Renal cortex interstitium (tissue), 11 donors: ENCODE results near the gene MPRIP. TPM values are rescaled to one million over a fixed set of nuclear protein-coding genes. Genes with fewer than 3 reads are reported as not detected.

Experiments used
- DNase-seq, 11 donors: peaks; one replicate each; pipeline ENCODE4 v3.0.0-alpha.2; 2013; ENCODE audit warnings: low read depth in 9 of 11, low spot score in 4 of 11; ENCODE audit errors: extremely low read depth in 1 of 11
- polyA plus RNA-seq, 3 donors: library from polyadenylated mRNA; unstranded; fragments of 120-200 nt; gene quantifications; one replicate each; pipeline ENCODE4 v1.2.1, GENCODE V29; 2013; ENCODE audit not compliant: insufficient read length in 3 of 3

The MPRIP gene
- polyA plus RNA-seq, 3 donors: 150 to 177 (median 174) TPM

DNA sequence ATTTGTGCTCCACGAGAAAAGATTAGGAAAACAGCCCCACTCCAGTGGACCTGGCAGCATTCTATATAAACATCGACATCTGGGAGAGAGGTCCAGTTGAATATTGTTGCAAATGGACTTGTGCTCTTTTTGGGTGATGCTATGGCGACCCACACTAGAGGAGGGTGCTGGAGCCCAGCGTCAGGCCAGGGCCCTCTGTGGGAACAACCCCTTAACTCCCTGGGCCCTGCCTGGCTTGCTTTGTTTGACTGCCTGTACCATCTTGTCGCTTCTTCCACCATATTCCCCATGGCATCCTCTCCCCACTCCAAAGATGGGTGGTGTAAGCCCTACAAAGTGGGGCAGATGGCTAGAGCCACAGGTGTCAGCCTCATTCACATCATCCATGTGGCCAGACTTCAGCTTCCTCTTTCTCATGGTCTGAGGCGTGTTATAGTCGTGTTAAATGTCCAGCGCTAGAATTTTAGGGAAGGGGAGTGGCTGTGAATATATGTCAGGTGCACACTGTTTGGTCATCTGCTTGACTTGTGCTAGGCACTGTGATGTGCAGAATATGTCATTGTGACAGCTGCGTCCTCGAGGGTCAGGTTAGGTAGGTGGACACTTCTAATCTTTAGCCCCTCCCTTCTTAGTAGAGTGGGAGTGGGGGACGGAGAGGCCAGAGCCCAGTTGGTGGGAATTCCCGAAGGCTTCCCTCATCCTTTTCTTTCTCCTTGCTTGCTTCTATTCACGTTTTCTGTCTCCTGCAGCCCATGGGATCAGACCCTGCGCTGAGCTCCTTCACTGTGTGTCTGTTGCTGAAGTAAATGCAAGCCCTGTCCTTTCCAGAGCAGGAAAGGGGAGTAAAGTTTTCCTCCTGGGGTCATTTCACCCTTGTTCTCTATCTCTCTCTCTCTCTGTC, 49.8 kb downstream of the MPRIP start:
- DNase-seq: no peak

DNA sequence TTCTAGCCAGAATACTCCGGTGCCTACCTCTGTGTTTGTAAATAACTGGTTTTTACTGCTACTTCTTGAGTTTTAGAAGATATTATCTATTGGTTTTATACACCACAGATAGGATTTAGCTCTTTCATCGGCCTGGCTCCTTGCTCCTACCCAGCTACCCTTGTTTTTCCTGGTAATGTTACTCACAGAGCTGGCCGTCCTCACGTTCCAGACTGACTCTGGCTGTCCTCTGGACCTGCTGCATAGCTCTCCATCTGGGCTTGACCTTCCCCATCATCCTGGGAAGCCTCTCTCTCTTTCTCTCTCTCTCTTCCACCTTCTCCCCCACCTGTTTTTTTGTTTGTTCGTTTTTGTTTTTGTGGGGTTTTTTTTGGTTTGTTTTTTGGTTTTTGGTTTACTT, 51.5 kb downstream of the MPRIP start:
- DNase-seq: no peak

DNA sequence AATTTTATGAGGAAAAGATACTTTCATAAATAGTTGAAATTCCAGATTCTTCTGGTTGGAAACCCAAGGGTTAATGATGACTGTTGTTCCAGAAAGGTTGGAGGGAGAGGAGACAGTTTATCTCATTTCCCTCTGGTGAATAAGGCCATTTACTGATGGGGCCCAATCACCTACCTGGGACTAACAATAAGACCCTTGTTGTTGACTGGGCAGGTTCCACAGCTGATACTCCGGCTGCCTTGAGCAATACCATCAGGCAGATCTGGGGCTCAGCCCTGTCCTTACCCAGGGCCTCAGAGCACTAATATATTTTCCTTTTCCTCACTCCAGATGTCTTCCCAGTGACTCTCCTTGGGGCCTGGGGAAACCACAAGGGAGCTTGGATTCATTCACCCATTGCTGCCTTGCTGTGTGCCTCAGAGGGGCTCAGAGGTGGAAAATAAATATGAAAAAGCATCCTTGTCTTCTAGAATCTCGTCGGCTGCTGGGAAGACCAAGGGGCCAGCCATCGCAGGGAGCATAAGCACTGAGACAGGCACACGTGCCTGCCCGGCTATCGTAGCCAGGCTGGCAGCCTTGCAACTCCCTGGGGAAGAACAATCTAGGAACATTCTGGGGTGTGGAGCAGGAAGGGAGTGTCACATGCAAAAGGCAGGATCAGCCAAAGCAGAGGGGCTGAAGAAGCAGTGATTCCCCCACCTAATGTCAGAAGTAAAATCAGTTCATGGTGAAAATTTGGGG, 54.4 kb downstream of the MPRIP start:
- DNase-seq: no peak

DNA sequence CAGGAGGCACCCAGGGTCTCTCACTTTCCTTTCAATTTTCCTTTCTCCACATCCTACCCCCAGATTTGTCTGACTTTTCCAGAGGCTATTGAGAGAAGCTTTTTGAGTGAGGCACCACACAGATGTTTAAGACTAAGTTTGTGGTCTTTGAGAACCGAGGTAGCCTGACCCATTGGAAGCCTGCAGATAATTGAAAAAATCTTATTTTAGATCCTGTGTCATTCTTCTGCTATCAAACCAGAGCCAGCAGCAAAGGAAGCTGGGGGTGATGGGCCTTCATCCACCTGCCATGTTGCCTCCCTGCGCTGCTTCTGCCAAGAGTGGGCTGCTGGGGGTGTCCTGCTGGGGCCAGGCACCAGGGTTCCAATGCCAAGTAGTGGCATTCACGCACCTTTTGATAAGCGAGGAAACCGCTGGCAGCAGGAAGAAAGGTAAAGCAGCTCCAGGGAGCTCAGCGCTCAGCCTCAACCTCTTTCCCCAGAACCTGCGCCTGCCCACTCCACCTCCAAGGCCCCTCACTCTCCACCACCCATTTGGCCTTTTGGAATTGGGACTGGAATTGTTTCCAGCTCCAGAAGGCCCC, 55.6 kb downstream of the MPRIP start:
- no peak for DNase-seq

DNA sequence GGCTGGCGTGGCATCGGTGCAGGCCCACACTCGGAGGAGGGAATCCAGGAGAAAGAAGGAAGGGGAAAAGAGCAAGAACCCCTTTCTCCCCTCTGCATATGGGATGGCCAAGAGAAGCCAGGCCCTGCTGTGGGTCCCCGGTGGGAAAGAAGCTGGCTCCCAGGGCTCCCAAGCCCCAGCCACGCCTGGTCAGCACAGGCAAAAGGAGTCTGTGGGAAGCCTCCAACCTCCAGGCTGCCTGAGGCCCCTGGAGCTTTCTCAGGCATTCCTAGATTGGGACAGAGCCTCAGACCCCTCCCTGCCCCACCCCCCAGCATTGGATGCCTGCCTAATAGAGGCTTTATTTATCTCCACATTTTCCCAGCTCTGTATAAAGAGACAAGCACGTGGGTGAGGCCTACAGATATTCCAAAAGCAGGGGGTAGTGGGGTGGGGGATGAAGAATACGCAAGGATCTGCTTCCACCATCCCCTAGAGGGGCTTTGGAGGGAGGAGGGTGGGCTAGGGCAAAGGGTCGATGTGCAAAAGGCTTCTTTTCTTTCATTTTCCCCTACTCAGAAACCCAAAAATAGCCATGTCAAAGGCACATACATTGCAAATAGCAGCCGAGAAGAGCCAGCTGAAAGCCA, 56.4 kb downstream of the MPRIP start:
- DNase-seq: peak; percentile 50 to 82 (median 66)

DNA sequence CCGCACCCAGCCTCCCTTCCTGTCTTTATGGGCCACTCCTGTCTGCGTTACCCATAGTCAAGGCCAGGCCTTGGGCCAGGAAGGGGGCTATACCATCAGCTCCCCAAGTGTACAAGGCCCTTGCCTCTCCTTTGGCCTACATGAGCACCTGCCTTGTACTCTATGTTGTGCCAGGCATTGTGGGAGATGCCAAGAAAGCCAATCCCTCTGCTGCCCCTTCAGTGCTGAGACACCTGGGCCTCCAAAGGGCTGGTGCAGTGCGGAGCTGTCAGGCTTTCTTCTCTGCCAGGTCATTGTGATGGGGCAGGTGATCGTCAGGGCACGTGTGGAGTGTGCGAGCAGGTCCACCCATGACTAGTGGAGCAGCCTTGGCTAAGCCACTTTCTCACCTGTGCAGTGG, 59.9 kb downstream of the MPRIP start:
- no peak for DNase-seq

DNA sequence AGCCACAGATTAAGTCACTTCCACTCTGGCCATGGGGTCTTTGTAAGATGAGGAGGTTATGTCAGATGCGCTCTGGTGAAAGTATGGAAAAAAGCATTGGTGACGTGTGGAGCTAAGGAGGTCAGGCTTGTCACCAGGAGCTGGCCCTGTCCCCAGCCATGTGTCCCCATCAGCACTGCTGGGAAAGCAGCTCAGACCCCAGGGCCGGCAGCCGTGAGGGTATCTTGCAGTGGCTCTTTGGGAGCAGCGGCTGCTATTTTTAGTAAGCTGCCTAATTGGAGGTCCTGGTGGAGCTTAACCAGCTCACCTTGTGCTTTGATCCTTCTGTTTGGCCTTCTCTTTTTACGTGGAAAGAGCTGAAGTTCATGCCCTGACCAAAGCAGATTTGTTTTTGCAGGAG, 60.9 kb downstream of the MPRIP start:
- DNase-seq: no peak

DNA sequence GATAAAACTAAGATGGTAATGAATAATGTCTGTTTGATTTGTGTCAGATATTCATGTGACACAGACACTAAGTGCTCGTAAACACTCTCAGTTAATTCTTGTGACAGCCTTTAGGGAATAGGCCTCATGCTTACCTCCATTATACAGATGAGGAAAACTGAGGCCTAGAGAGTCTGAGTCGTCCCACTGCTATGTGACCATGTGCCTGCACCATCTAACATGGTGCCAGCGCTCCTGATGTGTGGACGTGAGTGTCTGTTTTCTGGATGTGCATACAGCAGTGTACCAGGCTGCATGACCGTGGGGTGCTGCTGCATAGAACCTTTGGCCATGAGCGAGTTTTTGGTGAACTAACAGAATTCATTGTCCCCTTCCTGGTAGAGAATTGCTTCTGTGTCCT, 61.8 kb downstream of the MPRIP start:
- no peak for DNase-seq

DNA sequence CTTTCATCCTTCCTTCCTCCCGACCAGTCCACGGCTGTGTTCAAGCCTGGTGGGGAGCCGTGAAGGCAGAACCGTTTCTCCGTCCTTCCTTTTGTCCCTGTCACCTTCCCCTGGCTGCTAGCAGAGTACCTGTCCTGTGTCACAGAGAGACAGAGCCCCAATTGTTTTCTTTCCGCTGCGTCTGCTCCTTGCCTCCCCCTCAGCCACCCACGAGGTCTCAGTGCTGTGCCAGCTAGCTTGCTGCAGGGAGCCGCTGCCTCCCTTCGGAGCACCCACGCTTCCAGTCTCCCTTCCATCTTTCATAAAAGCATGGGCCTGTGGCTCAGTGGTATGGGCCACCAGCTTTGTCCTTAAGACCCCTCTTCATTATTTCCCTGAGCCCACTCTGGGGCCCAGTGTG, 62.2 kb downstream of the MPRIP start:
- no peak for DNase-seq

DNA sequence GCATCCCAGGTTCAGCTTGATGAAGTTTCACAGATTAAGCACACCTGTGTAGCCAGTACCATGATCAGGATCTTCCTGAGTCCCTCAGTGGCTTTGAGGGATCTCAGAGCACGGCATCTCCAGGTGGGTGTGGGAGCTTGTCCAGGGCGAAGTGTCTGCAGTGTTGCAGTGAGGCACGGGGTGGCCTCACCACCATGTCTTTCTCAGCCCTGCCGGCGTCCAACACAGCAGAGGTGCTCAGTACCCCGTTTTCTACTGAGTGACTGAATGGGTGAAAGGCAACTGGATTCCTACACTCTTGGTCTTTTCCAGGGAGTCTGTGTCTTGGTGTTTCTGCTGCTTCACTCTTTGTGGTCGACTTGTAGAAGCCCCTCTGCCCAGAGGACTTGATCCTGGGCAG, 63.7 kb downstream of the MPRIP start:
- no peak for DNase-seq

DNA sequence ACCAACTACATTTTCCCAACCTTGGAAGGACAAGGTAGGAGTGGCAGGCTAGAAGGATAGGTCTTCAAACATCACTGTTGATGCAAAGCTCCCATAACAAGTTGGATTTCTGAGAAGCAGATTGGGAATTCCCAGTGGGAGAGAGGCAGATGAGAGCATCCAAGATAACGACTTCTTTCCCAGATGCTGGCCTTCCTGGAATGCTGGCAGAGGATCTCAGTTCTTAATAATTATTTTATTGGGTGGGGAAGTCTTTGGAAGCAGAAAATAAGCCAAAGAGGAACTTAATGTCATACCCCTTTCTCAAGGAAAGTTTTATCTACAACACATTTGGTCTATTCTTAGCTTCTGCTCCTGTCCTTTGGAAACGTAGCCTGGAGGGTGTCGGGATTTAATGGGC, 64.5 kb downstream of the MPRIP start:
- no peak for DNase-seq

DNA sequence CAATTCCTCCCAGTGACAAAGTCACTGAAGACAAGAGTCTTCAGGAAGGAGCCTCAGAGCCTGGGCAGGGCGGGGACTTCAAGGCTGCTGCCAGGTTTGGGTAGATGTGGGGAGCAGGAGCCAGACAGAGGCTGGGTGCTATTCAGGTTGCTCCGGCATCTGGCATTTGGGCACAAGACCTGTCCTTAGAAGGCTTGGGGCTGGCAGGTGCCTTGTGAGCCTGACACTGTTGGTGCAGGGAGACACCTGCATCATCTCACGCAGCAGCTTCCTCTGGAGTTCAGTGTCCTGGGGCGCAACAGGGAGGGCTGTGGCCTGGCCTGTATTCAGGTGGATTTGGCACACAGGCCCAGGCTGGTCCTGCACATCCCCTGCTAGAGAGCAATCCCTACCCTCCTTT, 65.0 kb downstream of the MPRIP start:
- DNase-seq: no peak

DNA sequence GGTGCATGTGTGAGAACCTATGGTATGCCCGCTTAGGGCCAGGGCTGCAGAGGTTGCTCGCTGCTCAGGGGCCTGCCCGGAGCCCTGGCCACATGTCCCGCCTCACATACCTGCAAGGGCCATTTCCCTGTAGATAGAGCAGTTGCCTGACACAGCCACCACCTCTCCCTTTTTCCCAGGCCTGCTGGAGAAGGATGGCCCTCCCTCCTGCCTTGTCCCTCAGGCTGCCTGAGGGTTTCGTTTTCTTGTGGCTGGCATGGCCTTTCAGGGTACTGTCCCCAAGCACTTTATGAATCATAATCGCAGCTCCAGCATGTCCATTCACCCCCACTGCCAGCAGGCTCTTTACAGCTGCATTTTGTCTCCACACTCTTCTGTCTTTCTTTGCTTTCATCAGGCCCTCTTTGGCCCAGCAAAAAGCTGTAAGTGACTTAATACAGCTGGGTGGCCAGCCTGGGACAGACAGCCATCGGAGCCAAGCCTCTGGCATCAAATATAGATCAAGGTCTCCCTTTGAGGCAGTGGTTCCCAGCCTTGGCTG, 65.7 kb downstream of the MPRIP start:
- no peak for DNase-seq

DNA sequence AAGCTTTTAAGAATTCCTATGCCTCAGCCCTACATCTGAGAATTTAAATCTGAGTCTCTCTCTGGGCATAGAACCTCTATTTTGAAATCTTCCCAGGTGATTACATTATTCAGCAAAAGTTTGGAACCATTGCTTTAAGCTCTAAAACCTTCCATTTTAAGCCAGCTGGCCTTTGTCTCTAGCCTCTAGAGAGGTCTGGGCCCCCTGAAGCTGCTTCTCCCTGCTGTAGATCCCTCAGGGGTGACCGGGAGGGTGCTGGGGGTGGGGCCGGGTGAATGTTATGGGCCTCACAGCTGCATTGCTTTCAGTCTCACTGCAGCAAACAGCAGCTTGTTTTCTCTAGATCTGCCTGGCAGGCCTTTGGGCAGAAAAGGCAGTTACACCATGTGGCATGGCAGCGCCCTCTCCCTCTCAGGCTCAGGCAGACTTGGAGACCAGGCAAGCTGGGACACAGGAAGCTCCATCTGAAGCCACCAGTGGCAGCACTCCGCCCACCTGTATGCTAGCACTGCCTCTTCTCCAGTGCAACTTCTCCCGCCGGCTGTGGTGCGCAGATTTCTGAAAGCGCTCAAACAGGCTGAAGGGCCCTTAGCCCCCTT, 66.3 kb downstream of the MPRIP start:
- no peak for DNase-seq

DNA sequence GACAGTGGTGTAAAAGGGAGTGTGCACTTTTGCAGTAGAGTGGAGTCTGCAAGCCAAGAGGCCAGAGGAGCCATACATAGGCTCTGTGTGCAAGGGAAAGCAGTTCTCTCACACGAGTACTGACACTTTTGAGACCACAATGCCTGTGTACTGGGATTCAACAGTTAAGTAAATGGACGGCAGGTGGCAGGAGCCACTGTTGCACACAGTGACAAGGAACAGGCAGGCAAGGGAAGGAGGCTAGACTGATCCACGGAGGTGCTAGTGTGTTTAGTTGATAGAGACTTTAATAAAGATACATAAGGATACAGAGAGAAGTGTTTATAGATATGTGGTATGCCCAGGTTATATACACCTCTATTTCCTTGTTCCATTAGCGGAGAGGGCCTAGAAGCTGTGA, 67.0 kb downstream of the MPRIP start:
- no peak for DNase-seq

DNA sequence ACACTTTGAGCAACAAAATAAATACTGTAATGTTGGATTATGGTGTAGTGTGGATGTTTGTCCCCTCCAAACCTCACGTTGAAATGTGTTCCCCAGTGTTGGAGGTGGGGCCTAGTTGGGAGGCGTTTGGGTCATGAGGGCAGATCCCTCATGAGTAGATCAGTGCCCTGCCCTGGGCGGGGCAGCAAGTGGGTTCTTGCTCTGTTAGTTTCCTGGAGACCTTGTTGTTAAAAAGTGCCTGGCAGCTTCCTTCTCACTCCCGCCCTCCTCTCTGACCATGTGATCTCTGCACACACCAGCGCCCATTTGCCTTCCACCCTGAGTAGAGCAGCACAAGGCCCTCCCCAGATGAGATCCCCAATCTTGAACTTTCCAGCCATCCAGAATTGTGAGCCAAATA, 67.7 kb downstream of the MPRIP start:
- DNase-seq: no peak

DNA sequence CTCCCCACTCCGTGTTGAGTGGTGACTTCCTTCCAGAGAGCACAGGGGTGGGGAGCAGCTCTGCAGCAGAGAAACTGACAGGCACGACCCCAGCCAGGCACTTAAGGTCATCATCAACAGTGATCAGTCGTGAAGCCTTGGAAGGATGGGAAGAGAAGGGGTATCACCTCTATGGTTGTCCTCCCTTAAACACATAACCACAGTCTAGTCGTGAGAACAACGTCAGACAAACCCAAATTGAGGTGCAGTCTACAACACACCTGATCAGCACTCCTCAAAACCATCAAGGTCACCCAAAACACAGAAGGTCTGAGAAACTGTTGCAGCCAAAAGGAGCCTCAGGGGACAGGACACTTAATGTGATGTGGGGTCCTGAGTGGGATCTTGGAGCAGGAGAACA, 68.3 kb downstream of the MPRIP start:
- DNase-seq: no peak

DNA sequence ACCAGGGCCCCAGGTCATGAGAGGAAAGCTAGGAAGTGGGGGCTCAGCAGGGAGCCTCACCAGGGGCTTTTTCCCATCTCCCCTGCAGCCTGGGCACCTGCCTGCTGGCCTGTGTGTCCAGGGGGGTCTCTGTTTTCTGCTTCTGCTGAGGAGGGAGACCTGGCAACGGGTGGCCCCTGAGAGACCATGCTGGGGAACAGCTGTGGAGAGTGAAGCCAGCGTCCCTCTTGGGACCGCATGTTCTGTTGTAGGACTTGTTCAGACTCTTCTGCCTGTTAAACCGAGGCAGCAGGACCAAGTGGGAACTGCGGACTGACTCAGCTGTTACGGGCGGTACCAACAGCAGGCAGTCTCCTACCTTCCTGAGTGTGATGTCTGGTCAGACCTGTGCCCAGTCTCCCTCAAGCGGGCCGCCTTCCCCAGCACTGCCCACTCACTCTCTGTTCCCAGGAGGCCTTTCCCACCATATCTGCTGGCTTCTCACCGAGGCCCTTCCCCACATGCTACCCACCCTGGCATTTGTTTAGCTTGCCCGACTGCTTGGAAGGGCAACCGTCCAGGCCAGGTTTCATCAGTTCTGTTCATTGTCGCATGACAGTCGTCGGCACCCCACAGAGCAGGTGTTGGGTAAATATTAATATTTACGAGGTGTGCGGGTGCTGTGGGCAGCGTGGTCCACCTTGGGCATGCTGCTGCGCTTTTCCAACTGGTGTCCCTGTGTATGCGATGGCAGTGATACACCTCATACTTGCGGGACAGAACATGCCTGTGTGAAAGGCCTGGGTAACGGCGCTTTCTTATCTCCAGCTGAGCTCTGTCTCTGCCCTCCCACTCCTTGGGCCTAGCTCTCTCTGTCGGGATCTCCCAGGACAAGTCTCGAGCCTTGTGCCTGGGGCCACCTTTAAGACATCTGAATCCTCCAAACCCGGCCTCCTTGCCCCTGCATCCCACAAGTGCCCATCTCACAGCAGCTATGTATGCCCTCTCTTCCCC, 69.4 kb downstream of the MPRIP start:
- DNase-seq: no peak
